Measurements from ENCODE around the gene NACA2.

DNA sequence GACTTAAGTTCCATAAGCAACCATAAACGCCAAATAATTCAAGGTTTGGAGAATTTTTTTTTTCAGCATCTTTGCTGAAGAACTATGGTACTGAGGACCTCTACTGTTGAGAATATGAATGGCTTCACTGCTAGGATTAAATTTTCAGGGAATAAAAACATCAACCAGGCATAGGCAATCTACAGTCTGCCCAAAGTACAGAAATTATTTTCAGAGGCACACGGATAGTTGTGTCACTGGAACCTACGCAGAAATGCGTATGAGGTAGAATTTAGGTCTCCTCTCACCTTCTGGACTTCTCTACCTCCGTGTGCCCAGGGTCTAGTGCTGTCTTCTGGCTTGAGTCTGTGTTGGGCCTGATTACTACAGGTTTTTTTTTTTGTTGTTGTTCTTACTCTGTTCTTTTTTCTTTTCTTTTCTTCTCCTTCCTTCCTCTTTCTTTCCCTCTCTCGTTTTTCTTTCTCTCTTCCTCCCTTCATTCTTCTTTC is 39.7 kb downstream of the NACA2 start:
- TF ChIP-seq GATA2 (IDR thresholded peaks at IDR 0.05; ENCODE audit: low read depth, low read length) (no peak), GATA3 (IDR thresholded peaks at IDR 0.05; ENCODE audit: low read depth, low read length) (no peak)
